PC-3 (cell line): Measurements from ENCODE around the gene ATP6AP1. TPM values are rescaled to one million over a fixed set of nuclear protein-coding genes. Genes with fewer than 3 reads are reported as not detected.

Experiments
- ATAC-seq: fragments of 200-7000 bp; cut with Tn5 transposase; 2 replicates; pipeline ENCODE4 v1.9.1; 2020; ENCODE audit warnings: mild to moderate bottlenecking, moderate library complexity
- BruUV-seq: library from RNA; stranded (reverse); fragments of 400-500 nt; replicated peaks from 2 replicates; lab custom pipeline; 2021; lab: Mats Ljungman, UMichigan
- CTCF ChIA-PET: fragments of 300-600 bp; sonication (Branson Sonifier 250); formaldehyde crosslinking; loops from one replicate; lab custom pipeline; 2022; ENCODE audit warnings: antibody characterized with exemption; lab: Charles Lee
- POLR2A ChIA-PET: fragments of 300-600 bp; sonication (Branson Sonifier 250); formaldehyde crosslinking; loops from one replicate; lab custom pipeline; 2022; ENCODE audit warnings: antibody characterized with exemption; ENCODE audit not compliant: unreplicated experiment; lab: Charles Lee
- DNase-seq: peaks from one replicate; pipeline ENCODE4 v3.0.0-alpha.2; 2015
- H2AFZ ChIP-seq: fragments of 300-600 bp; sonication (generic); 2 replicates; pipeline ENCODE4 v1.6.0; 2016; ENCODE audit warnings: antibody characterized with exemption, low read length
- H3F3A ChIP-seq: fragments of 300-600 bp; sonication (generic); one replicate; pipeline ENCODE4 v1.6.0; 2017; ENCODE audit warnings: antibody characterized with exemption, low read length, control low read depth, mild to moderate bottlenecking; ENCODE audit not compliant: unreplicated experiment
- H3K27ac ChIP-seq: fragments of 300-600 bp; sonication (generic); 2 replicates; pipeline ENCODE4 v1.5.1; 2016; ENCODE audit warnings: mild to moderate bottlenecking, low read length
- H3K27me3 ChIP-seq: fragments of 300-600 bp; sonication (generic); 2 replicates; pipeline ENCODE4 v1.6.1; 2016; ENCODE audit warnings: low read length, mixed read lengths
- H3K36me3 ChIP-seq: fragments of 300-600 bp; sonication (generic); 2 replicates; pipeline ENCODE4 v1.6.1; 2016; ENCODE audit warnings: low read depth, mixed run types, low read length, mixed read lengths
- H3K4me1 ChIP-seq: fragments of 300-600 bp; sonication (generic); 2 replicates; pipeline ENCODE4 v1.5.1; 2016; ENCODE audit warnings: low read length; ENCODE audit not compliant: insufficient read depth
- H3K4me2 ChIP-seq: fragments of 300-600 bp; sonication (generic); 2 replicates; pipeline ENCODE4 v1.6.0; 2016; ENCODE audit warnings: low read length
- H3K4me3 ChIP-seq: fragments of 300-600 bp; sonication (generic); 2 replicates; pipeline ENCODE4 v1.5.1; 2016; ENCODE audit warnings: mild to moderate bottlenecking, low read length, mixed read lengths
- H3K79me2 ChIP-seq: fragments of 300-600 bp; sonication (generic); 2 replicates; pipeline ENCODE4 v1.6.1; 2017; ENCODE audit warnings: low read length, mixed read lengths
- H3K9ac ChIP-seq: fragments of 300-600 bp; sonication (generic); 2 replicates; pipeline ENCODE4 v1.6.0; 2016; ENCODE audit warnings: mild to moderate bottlenecking, low read length
- H3K9me2 ChIP-seq: fragments of 300-600 bp; sonication (generic); replicated peaks from 2 replicates; pipeline ENCODE4 v1.6.1; 2016; ENCODE audit warnings: mixed run types, low read length, mixed read lengths
- H3K9me3 ChIP-seq: fragments of 300-600 bp; sonication (generic); 2 replicates; pipeline ENCODE4 v1.6.1; 2016; ENCODE audit warnings: low read length, mixed read lengths
- H4K20me1 ChIP-seq: fragments of 300-600 bp; sonication (generic); 2 replicates; pipeline ENCODE4 v1.6.1; 2016; ENCODE audit warnings: low read length, mixed read lengths
- CTCF ChIP-seq: fragments of 300-600 bp; sonication (generic); conservative IDR thresholded peaks from 2 replicates; pipeline ENCODE4 v1.5.1; 2017; ENCODE audit warnings: antibody characterized with exemption, low read depth, mild to moderate bottlenecking, low read length
- EZH2 ChIP-seq: fragments of 300-600 bp; sonication (generic); IDR thresholded peaks from one replicate; pipeline ENCODE4 v1.6.1; 2017; ENCODE audit warnings: antibody characterized with exemption, mild to moderate bottlenecking, low read length; ENCODE audit not compliant: unreplicated experiment
- EZH2phosphoT487 ChIP-seq: fragments of 300-600 bp; sonication (generic); IDR thresholded peaks from 2 replicates; pipeline ENCODE4 v1.6.1; 2018; ENCODE audit warnings: mild to moderate bottlenecking, antibody characterized with exemption, low read length, borderline replicate concordance
- intact Hi-C: fragments of 100-400 bp; cut with micrococcal nuclease; formaldehyde crosslinking; loops from 2 replicates; pipeline ENCODE4 v1.9.0; 2023
- total RNA-seq: library from RNA; depleted of rRNA; stranded (reverse); fragments of >200 nt; gene quantifications from 2 replicates; pipeline ENCODE4 v1.2.3, GENCODE V29; 2014

The ATP6AP1 gene
- total RNA-seq, 1 experiment from 2014 or later, result 68.7 TPM

- no peak overlapping the region for H3K4me2 ChIP-seq
- H3K4me3 ChIP-seq, result no peak overlapping the region
- H3K9ac ChIP-seq, result no peak overlapping the region
- H2AFZ ChIP-seq, result no peak overlapping the region
- peaks cover 6% of the 10 kb centered on the region; the same call in 1 of the 2 replicates for H3K36me3 ChIP-seq
- TF ChIP-seq EZH2phosphoT487, result no peak
- TF ChIP-seq CTCF, result no peak
- no peak for TF ChIP-seq EZH2
- H3K27me3 ChIP-seq, result no peaks in the 10 kb centered on the region
- peaks cover 13% of the 10 kb centered on the region for H3K79me2 ChIP-seq
- POLR2A ChIA-PET, result no interaction called here
- intact Hi-C loops, result loop anchor here (10.0 kb wide), 1 partner anchor 55 kb away; the partner anchor contains the start of gene RPL10
- H3K9me3 ChIP-seq, result no peaks in the 10 kb centered on the region
- no peaks in the 10 kb centered on the region for H3F3A ChIP-seq
- H3K9me2 ChIP-seq, result no peaks in the 10 kb centered on the region
- no TSS peak for BruUV-seq
- H3K4me1 ChIP-seq, result peaks cover 8% of the 10 kb centered on the region
- DNase-seq, result no peak
- CTCF ChIA-PET, result no interaction called here
- H3K27ac ChIP-seq, result no peak overlapping the region
- ATAC-seq, result no peak
- H4K20me1 ChIP-seq, result no peaks in the 10 kb centered on the region
These were observed 21.1 kb downstream of the ATP6AP1 start for GRCh38 chrX:154449618-154450017.

GRCh38 chrX:154450312-154450711 lies 21.8 kb downstream of the ATP6AP1 start:
- H3K9me2 ChIP-seq, result no peaks in the 10 kb centered on the region
- H3K27me3 ChIP-seq, result no peaks in the 10 kb centered on the region
- H3K36me3 ChIP-seq, result peaks cover 6% of the 10 kb centered on the region; the same call in 1 of the 2 replicates
- H3K79me2 ChIP-seq, result peaks cover 6% of the 10 kb centered on the region
- CTCF ChIA-PET, result no interaction called here
- no peaks in the 10 kb centered on the region for H3F3A ChIP-seq
- no peak overlapping the region for H2AFZ ChIP-seq
- H3K27ac ChIP-seq, result no peak overlapping the region
- intact Hi-C loops, result loop anchor here (10.0 kb wide), 1 partner anchor 56 kb away; the partner anchor contains the start of gene RPL10
- peaks cover under 1% of the 10 kb centered on the region for H3K4me1 ChIP-seq
- H3K9ac ChIP-seq, result no peak overlapping the region
- no peaks in the 10 kb centered on the region for H4K20me1 ChIP-seq
- H3K9me3 ChIP-seq, result no peaks in the 10 kb centered on the region
- no peak for TF ChIP-seq CTCF
- no peak overlapping the region for H3K4me2 ChIP-seq
- POLR2A ChIA-PET, result no interaction called here
- BruUV-seq, result TSS peak; percentile 70
- no peak overlapping the region for H3K4me3 ChIP-seq
- DNase-seq (no peak), ATAC-seq (no peak)

- Histone ChIP-seq H3K9ac (no peak overlapping the region), H3K27me3 (no peaks in the 10 kb centered on the region), H2AFZ (no peak overlapping the region), H3K27ac (no peak overlapping the region), H3K4me1 (no peaks in the 10 kb centered on the region), H3K36me3 (peaks cover 6% of the 10 kb centered on the region; the same call in 1 of the 2 replicates), H3K4me2 (no peak overlapping the region), H3K9me2 (no peaks in the 10 kb centered on the region), H3K79me2 (no peaks in the 10 kb centered on the region), H3F3A (no peaks in the 10 kb centered on the region), H3K9me3 (no peaks in the 10 kb centered on the region), H4K20me1 (no peaks in the 10 kb centered on the region), H3K4me3 (no peak overlapping the region)
- no peak for DNase-seq
- no peak for TF ChIP-seq CTCF
- TF ChIP-seq EZH2, result no peak
- no peak for TF ChIP-seq EZH2phosphoT487
- BruUV-seq, result no TSS peak
- ChIA-PET CTCF (no interaction called here), POLR2A (interaction anchor here (0.6 kb wide), 1 partner anchor 74 kb away, joined by 8 read pairs; no protein-coding TSS in a partner anchor)
- no peak for ATAC-seq
- intact Hi-C loops, result loop anchor here (10.0 kb wide), 1 partner anchor 58 kb away; the partner anchor contains the start of gene RPL10
These were observed 24.3 kb downstream of the ATP6AP1 start for GRCh38 chrX:154452823-154453222.
